Endometrial microvascular endothelial cells (primary cell): ENCODE measurements around the gene KCNH3. TPM values are rescaled to one million over a fixed set of nuclear protein-coding genes. Genes with fewer than 3 reads are reported as not detected.
"Not testable (repeated sequence)": the region's sequence is repeated elsewhere in the genome, so short reads cannot be mapped to it uniquely, and the experiment has no call there.

Experiments used
- in situ Hi-C: cut with HindIII; loops from 2 replicates; pipeline ENCODE4 v1.10.0; 2017; ENCODE audit warnings: low sequenced_read_pairs, low pct_unique_long_range_greater_than_20kb; ENCODE audit errors: inconsistent ontology term
- total RNA-seq: library from RNA; depleted of rRNA; stranded (reverse); fragments of >200 nt; gene quantifications from one replicate; pipeline ENCODE4 v1.2.3, GENCODE V29; 2015; ENCODE audit errors: inconsistent ontology term

KCNH3 gene
- total RNA-seq, 1 donor from 2014 or later, result 0.09 TPM

DNA sequence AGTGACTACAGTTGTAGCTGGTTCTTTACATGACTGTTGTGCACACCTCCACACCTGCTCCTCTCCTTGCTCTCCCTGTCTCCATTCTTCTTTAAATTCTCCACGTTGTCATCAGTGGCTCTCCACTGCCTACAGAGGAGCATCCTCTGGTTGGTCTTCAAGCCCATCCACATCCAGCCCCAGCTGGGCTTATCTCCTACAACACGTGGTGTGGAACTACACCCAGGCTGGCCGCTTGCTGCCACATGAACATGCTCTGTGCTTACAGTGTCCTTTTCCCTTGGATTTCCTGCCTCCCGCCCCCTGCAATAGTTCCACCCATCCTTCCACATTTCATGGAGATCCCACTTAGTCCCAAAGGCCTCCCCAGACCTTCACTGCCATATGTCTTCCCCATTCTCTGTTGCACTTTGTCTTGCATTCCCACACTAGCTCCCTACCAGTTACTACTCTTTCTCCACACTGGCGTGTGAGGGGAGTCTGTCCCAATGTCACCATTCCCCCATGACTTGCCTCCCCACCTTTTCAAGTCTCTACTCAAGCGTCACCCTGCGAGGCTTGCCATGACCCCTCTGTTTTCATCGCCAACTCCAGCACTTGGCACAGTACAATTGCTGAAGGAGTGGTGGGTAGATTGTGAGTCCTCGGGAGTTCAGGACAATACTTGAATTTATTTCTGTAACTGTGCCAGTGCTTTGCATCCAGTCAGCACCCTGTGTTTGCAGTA lies 38.9 kb downstream of the KCNH3 start:
- in situ Hi-C loops, result no loop called here

DNA sequence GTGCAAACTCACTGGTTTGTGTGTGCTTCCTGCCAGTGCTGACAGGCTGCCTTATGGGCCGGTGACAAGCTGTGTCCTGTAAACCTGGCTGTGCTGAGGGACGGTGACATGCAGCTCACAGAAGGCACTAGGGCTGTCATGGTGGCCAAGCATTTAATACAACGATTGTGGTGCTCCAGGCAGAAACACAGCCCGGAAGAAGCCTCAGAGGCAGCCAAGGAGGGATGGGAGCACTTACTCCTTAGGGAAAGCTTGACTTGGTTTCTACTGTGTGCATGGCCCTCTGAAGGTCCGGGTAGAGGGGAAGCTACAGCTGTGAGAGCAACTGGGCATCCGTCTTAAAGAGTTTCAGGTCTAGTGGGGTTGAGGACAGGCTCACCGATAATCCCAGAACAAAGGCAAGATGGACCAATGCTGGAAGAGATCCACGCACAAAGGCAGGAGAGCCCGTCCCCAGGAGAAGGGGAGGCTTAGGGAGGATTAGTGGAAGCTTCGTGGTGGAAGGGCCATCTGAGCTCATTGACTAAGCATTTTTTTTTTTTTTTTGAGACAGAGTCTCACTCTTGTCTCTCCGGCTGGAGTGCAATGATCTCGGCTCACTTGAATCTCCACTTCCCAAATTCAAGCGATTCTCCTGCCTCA lies 39.8 kb downstream of the KCNH3 start:
- in situ Hi-C loops, result no loop called here

DNA sequence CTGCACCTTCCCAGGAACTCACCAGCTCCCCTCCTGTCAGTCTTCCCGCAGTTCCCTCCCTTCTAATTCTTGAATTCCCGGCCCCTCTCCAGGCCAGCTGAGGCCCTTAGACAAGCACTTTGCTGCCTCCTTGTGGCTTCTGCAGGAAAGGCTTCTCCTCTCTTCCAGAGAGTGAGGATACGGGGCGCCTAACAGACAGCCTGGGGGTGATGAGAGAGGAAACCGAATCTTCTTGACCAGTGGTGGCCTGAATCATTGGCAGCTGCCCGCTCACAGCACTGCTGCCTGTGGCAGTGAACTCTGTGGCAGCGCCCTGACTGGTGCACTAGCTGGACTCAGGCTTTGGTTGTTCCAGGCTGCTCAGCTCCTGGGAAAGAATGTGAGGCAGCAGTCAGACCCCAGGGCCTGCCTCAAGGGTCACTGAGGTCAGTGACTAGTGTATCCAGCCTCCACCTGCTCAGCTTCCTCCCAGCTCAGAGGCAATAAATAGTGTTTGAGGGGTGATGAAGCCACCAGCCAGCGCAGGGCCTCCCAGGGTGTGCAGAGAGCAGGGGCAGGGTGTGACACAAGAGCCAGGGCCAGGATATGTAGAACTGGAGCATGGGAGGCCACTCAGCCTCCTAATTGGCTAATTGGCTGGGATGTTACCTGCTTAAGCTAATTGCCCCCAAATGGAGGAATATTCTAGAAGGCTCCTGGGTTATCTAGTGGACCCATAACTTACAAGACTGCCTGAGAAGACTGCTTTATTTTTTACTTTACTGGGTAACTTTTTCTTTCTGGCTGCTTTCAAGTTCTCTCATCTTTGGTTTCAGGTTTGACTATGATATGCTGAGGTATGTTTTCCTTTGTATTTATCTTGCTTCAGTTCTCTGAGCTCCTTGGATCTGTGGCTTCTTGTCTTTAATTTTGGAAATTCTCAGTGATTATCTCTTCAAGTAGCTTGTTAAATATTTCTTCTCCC lies 42.0 kb downstream of the KCNH3 start:
- in situ Hi-C loops, result no loop called here

DNA sequence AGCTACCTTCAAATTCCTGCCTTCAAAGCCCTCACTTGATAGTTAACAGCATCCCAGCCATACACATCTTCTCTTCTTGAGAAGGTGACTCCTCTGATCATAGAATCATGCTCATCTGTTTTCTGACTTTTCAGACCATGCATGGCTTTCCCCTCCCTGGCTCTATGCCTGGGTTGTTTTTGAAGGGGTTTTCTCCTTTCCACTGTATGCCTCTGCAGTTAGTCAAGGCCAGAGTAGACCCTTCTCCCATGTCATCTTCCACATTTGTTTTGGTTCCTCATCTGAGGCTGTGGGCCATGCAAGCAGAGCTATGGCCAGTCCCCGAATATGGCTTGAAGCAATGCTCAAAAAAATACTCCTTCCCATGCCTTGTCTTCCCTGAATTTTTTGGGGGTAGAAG lies 43.4 kb downstream of the KCNH3 start:
- in situ Hi-C loops, result no loop called here

DNA sequence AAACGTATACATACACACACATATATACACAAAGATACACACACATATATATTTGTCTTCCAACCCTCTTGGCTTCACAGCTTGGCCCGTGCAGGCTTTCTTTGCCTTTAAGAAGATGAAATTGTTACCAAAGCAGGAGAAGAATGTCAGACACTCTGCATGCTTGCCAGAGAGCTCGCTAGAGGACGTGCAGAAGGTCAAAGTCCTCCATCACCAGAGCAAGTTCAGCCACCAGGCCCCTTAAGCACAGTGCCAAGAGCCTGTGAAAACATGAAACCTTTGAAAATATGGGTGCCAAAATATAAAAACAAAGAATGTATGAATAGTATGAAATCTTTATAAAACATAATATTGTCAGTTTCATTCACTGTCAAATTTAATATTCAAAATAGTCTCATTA lies 44.0 kb downstream of the KCNH3 start:
- in situ Hi-C loops, result no loop called here

DNA sequence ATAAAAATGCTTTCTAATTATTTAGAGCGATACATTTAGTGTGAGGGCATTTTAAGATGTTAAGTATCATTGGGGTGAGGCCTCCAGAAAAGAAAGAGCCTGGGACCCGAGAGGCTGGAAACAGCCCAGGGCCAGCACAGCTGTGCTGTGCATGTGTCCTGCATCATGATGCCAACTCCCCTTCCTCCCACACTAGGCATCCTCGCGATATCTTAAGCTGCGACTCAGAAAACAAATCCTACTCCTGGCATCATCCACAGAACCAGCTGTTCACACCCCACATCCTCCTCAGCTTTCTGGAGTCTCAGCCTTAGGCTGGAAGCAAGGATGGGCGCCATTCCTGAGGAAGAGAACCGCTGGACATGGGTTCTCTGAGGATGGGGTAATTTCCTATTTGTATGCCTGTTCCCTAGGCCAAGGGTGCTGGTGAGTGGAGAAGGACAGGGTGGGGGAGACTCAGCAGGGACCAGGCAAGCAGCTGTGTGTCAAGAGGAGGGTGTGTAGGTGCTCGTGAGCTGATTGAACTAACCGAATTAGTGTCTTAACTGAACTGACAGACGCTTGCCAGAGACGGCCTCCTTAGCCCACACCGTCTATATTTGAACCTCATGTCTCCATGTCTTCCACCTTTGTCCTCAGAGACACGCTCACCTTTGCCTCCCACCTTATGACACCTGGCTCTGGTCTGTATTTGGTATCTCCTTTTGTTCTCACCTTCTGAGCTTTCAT lies 44.7 kb downstream of the KCNH3 start:
- in situ Hi-C loops, result no loop called here

DNA sequence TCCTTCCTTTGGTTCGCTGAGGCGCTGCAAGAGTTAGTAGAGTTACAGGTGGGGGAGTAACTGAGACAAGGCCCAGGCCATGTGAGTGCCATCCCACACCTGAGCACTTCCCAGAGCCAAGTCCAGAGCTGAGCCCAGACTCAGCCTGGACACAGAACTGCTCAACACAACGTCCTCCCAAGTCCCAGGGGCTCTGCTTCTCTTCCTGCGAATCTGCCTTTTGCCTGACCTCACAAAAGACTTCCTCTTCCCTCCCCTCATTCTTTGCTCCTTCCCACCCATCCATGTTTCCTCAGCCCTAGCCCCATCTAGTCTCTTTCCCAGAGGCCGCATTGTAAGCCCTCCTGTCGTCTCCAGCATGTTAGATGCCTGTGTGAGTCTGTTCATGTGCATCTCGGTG lies 45.8 kb downstream of the KCNH3 start:
- in situ Hi-C loops, result no loop called here

DNA sequence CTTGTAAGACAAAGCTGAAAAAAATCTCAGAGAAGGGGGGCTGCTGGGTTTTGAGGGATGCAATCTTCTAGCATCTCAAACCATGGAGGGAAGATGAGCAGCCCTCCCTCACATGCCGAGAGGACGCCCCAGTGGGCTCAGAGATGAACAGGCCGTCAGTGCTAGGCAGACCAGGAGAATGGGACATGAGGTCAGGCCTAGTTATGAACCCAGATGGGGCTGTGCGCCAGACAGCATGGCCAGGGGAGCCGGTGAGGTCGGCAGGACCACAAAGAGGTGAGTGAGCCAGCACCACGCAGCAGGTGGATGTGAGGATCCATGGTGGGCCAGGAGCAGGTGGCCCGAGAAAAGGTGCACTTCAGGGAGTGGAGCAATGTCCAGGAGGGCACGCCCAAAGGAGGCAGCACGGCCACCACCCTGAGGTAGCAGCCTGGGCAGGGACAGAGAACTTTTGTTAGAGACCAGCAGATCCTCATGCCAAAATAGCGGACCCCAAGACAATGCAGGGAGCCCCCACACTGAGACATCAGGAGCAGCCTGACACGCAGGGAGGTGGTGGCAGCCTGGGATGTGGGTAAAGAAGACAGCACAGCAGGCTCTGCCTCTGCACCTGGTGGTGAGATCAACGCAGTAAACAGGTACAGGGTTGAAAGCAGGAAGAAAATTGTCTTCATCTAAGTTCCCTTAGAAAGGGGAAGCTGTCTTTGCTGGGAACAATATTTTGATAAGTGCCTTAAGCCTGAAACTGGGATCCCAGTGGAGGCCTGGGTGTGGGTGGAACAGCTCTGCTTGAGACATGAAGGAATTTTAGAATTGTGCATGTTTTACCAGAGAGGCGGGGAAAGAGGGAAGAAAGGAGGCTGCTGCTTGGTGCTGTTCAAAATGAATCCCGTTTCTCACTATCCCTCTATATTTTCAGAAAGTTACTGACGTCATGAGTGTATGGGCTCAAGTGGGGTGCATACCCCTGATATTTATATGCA lies 46.9 kb downstream of the KCNH3 start:
- in situ Hi-C loops, result no loop called here

DNA sequence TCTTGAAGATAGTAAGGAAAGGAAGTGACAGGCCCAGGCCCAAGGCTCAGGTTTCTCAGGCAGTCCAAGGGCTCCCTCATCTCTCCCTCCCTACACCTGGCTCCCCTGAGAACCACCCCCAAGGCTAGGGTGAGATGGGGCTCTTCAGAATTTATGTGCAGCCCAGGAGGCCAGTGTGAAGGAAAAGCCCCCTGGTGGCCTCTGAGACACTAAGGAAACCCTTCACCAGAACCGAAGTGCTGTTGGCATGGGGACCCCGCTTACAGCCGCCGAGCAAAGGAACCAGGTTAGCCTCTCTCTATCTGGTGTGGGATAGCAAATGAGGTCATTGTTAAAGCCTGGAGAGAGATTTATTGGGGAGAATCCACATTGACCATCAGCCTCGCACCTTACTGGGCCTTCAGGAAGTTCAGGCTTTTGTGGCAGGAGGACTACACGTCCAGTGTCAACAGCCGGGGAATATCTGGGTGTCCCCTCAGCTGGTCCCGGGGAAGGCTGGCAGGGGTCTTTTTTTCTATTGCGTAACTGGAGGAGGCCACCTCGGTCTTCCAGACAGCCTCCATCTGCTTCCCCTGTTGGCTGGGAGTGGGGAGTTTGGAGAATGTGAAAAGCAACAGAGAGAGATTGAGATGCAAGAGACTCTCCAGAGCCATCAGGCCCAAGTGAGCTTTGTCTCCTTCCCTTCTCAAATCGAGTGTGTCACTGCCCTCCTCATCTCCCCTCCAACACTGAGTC lies 48.5 kb downstream of the KCNH3 start:
- in situ Hi-C loops, result no loop called here

DNA sequence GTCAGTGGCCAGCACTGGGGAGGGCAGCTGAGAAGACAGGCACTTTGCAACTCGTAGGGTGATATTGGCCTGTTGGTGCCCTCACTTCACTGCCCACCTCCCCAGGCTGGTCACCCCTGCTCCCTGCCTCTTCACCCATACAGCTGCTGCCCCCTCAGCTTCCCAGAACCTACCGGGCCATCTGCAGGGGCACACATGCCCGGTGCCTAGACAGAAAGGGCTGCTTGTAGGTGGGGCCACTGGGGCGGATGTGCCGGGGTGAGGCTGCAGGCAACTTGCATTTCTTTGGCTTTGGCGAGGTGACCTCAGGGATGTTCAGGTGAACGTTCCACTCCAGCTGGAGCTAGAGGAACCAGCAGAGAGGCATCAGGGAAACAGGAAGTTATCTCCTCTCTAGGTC lies 49.5 kb downstream of the KCNH3 start:
- in situ Hi-C loops, result no loop called here

DNA sequence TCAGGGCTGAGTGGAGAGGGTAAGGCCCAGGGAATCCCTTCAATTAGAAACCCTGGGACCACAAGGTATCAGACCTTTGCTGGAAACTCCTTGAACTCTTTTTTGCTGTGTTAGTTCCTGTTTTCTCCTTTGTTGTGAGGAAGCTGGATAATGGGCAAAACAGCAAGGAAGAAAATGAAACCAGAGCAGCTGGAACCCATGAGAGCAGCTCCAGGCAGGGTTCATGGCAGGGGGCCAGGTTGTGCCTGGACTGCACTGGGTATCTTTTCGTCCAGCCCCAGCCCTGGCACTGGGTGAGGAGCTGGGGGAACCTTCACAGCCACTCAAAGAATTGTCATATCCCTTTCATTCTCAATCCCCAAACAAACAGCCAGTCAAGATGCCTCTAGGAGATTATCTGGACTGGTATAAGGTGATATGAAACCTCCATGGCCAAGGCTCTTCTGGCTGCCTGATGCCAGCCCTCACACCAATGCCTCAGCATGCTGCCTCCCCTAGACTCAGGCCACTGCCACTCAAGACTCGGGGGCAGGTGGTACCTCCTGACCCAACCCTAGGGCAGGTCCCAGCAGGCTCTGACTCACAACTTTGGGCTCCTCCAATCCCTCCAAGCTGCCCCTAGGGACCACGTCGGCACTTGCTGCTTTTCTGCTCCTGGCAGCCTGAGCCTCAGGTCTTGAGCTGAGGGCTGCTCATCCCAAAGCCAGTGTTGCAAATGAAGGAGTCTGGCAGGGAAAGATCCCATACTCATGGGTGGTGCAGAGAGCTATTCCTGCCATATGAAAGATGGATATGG lies 50.1 kb downstream of the KCNH3 start:
- in situ Hi-C loops, result no loop called here

DNA sequence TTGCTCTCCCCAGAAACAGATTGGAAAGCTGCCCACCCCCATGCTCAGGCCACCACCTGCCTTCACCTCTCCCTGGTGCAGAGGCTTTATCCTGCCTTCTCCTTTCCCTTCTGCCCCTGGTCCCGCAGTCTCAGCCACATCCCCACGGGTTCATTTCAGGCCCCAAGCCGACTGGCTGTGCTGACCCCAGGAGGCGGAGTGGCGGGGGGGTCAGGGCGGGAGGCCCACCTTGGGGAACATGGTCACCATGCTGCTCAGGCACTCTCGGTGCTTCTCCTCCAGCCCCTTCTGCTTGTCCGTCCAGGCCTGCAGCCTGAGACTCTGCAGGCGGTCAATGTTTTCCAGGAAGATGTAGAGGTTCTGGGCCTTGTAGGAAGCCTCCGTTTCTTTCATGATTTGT lies 59.7 kb downstream of the KCNH3 start:
- in situ Hi-C loops, result no loop called here

DNA sequence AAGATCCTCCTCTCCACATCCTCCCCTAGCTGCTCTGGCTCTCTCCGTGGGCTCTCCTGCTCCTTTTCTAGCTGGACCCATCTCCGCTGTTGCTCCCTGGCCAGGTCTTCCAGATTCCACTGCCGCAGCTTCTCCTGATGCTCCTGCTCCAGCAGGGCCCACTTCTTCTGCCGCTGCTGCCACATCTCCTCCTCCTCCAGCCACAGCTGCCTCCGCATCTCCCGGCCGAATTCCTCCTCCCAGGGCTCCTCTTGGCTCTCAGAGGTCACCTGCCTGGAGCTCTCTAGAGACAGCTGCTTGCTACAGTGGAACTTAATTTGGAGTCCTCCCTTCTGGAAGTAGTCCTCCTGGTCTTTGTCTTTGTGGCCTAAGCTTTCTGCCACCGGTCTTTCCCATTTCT lies 61.1 kb downstream of the KCNH3 start:
- in situ Hi-C loops, result no loop called here

DNA sequence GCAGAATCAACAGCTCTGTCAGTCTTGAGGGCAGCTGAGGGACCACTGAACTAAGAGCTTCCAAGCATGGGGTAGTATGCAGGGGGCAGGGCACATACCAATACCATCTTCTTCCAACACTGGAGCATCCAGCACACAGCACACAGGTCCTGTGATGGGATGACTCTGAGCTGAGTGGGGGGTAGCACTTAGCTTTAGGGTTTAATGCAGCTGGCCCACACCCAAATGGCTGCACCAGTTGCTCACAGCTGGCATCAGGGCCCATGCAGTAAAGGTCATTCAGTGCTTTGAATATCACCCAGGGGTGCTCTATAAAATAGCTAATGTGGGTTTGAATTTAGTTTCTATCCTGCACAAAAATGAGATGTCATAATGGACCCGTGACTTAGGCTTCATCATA lies 64.9 kb downstream of the KCNH3 start:
- in situ Hi-C loops, result no loop called here

DNA sequence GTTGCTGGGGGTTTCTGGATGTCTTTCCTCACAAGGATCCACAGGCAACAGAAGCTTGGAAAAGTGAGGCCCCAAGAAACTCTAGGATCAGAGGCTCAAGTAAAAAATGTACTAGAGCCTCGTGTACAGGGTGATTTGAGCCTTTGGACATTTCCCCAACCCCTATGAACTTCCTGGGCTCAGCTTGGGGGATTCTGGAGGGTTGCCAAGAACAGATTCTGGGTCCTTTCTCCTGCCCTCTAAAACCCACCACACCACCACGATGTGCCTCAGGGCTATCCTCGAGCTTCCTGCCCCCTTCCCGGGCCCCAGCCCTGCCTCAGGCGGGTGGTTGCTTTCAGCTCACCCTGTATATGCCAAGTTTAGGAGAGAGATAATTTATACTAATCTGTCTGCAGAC lies 66.0 kb downstream of the KCNH3 start:
- in situ Hi-C loops, result no loop called here

DNA sequence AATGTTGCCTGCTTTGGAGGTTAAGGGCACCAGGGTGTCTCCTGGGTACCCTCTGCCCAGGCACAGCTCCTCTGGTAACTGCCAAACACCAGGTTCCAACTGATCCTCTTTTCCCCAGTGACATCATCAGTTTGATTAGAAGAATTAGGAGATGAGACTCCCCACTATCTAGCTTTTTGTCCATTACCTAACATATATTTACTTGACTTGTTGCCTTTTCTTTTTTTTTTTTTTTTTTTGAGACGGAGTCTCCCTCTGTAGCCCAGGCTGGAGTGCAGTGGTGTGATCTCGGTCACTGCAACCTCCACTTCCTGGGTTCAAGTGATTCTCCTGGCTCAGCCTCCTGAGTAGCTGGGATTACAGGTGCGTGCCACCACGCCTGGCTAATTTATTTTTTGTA lies 66.7 kb downstream of the KCNH3 start, which contains the start of gene FAM186B:
TSS of gene FAM186B (minus strand) at position 101 of the 400 bp plus-strand sequence. CDS start 162 bp downstream, outside the sequence.
- in situ Hi-C loops, result not testable (repeated sequence)
